H1 (cell line): ENCODE measurements around the gene BCL2L14. TPM values are rescaled to one million over a fixed set of nuclear protein-coding genes. Genes with fewer than 3 reads are reported as not detected.

Experiments
- CTCF ChIA-PET: fragments of 300-600 bp; sonication (Branson Sonifier 250); formaldehyde crosslinking; loops from one replicate; lab custom pipeline; 2021; ENCODE audit not compliant: partially characterized antibody; lab: Charles Lee
- POLR2A ChIA-PET: fragments of 300-600 bp; sonication (Branson Sonifier 250); formaldehyde crosslinking; loops from one replicate; lab custom pipeline; 2021; ENCODE audit warnings: inconsistent platforms; ENCODE audit not compliant: partially characterized antibody; lab: Charles Lee
- DNase-seq, 2 experiments: peaks; one replicate each; pipeline versions ENCODE4 v3.0.0 to v3.0.0-alpha.2; 2010 to 2022; ENCODE audit warnings: low spot score in 2 of 2, low read depth in 1 of 2, mixed read lengths in 1 of 2
- FAIRE-seq: peaks from 2 replicates; lab custom pipeline; 2011; peaks lifted over from hg19 to GRCh38; lab: Jason Lieb, UNC
- H2AFZ ChIP-seq: 2 replicates; pipeline ENCODE4 v1.8.1; 2012; ENCODE audit warnings: low read length, inconsistent platforms
- H2AK5ac ChIP-seq: 2 replicates; pipeline ENCODE4 v1.6.1; 2013; ENCODE audit warnings: low read depth, low read length
- H2BK120ac ChIP-seq: replicated peaks from 2 replicates; pipeline ENCODE3; 2013; ENCODE audit warnings: low read depth, low read length, inconsistent platforms
- H2BK12ac ChIP-seq: 2 replicates; pipeline ENCODE4 v1.6.1; 2013; ENCODE audit warnings: low read depth, low read length
- H2BK15ac ChIP-seq: 2 replicates; pipeline ENCODE4 v1.6.1; 2013; ENCODE audit warnings: low read length
- H2BK20ac ChIP-seq: 2 replicates; pipeline ENCODE4 v1.6.1; 2013; ENCODE audit warnings: low read length
- H2BK5ac ChIP-seq: 2 replicates; pipeline ENCODE4 v1.6.1; 2013; ENCODE audit warnings: low read depth, low read length
- H3K14ac ChIP-seq: 2 replicates; pipeline ENCODE4 v1.6.1; 2013; ENCODE audit warnings: inconsistent platforms; ENCODE audit not compliant: insufficient read length
- H3K18ac ChIP-seq: 2 replicates; pipeline ENCODE4 v1.6.1; 2013; ENCODE audit warnings: low read length; ENCODE audit errors: extremely low read depth
- H3K23ac ChIP-seq: 2 replicates; pipeline ENCODE4 v1.6.1; 2013; ENCODE audit warnings: inconsistent platforms; ENCODE audit not compliant: insufficient read length
- H3K23me2 ChIP-seq: 2 replicates; pipeline ENCODE4 v1.6.1; 2013; ENCODE audit warnings: low read depth, low read length
- H3K27ac ChIP-seq: 2 replicates; pipeline ENCODE4 v1.6.1; 2011; ENCODE audit warnings: low read depth, low read length, inconsistent platforms
- H3K27me3 ChIP-seq, 4 experiments: replicated peaks in 1 of 4; 1 replicate in 1 of 4; 2 replicates in 3 of 4; pipeline versions ENCODE4 v1.6.1 to v1.8.1; 2011 to 2013; ENCODE audit warnings: low read length in 3 of 4, mild to moderate bottlenecking in 3 of 4, inconsistent platforms in 2 of 4, mixed read lengths in 2 of 4, moderate library complexity in 1 of 4; ENCODE audit not compliant: control insufficient read depth in 3 of 4, insufficient read depth in 3 of 4; ENCODE audit errors: extremely low read depth in 1 of 4
- H3K36me3 ChIP-seq, 4 experiments: 2 replicates each; pipeline versions ENCODE4 v1.6.1 to v1.8.1; 2011 to 2013; ENCODE audit warnings: mild to moderate bottlenecking in 4 of 4, low read length in 3 of 4, moderate library complexity in 2 of 4, control low read depth in 1 of 4, inconsistent platforms in 1 of 4; ENCODE audit not compliant: insufficient read depth in 4 of 4, control insufficient read depth in 2 of 4
- H3K4ac ChIP-seq: replicated peaks from 2 replicates; pipeline ENCODE3; 2013; ENCODE audit warnings: low read length, low read depth, mixed read lengths, inconsistent platforms; ENCODE audit not compliant: insufficient read length
- H3K4me1 ChIP-seq, 4 experiments: replicated peaks in 1 of 4; 1 replicate in 1 of 4; 2 replicates in 3 of 4; pipeline versions ENCODE4 v1.6.1 to v1.8.1; 2011 to 2013; ENCODE audit warnings: low read length in 3 of 4, inconsistent platforms in 2 of 4, mixed read lengths in 1 of 4; ENCODE audit not compliant: insufficient read depth in 4 of 4, control insufficient read depth in 3 of 4
- H3K4me2 ChIP-seq, 2 experiments: 2 replicates each; pipeline versions ENCODE4 v1.6.1 to v1.8.1; 2011 to 2013; ENCODE audit warnings: low read depth in 2 of 2, low read length in 2 of 2, control low read depth in 1 of 2, inconsistent platforms in 1 of 2, mild to moderate bottlenecking in 1 of 2; ENCODE audit not compliant: insufficient read depth in 1 of 2
- H3K4me3 ChIP-seq, 4 experiments: fragments of 200-600, 300-600 bp in 1 of 4; sonication (generic), shearing (Covaris generic), sonication (Bioruptor Twin) in 1 of 4; 2 replicates each; pipeline versions ENCODE4 v1.5.1 to v1.8.1; 2011 to 2016; ENCODE audit warnings: low read length in 4 of 4, low read depth in 3 of 4, control low read depth in 2 of 4, inconsistent platforms in 2 of 4, mild to moderate bottlenecking in 2 of 4, mixed read lengths in 1 of 4, moderate library complexity in 1 of 4; ENCODE audit not compliant: insufficient read depth in 2 of 4; ENCODE audit errors: extremely low read depth in 1 of 4
- H3K56ac ChIP-seq: replicated peaks from 2 replicates; pipeline ENCODE3; 2013; ENCODE audit warnings: low read depth, mild to moderate bottlenecking, mixed read lengths, low read length, inconsistent platforms; ENCODE audit not compliant: insufficient read length
- H3K79me1 ChIP-seq: 2 replicates; pipeline ENCODE4 v1.6.1; 2013; ENCODE audit warnings: low read depth, low read length, control low read depth
- H3K79me2 ChIP-seq, 2 experiments: 2 replicates each; pipeline versions ENCODE4 v1.6.1 to v1.8.1; 2012 to 2013; ENCODE audit warnings: low read length in 2 of 2, mild to moderate bottlenecking in 2 of 2, inconsistent platforms in 1 of 2; ENCODE audit not compliant: insufficient read depth in 2 of 2, control insufficient read depth in 1 of 2
- H3K9ac ChIP-seq, 4 experiments: replicated peaks in 1 of 4; 1 replicate in 1 of 4; 2 replicates in 3 of 4; pipeline versions ENCODE4 v1.6.1 to v1.8.1; 2011 to 2013; ENCODE audit warnings: low read depth in 3 of 4, low read length in 3 of 4, control low read depth in 2 of 4, mild to moderate bottlenecking in 2 of 4, moderate library complexity in 2 of 4, inconsistent platforms in 1 of 4; ENCODE audit errors: extremely low read depth in 1 of 4
- H3K9me3 ChIP-seq, 2 experiments: 2 replicates each; pipeline versions ENCODE4 v1.6.1 to v1.8.1; 2012 to 2013; ENCODE audit warnings: mild to moderate bottlenecking in 2 of 2, moderate library complexity in 2 of 2, control low read depth in 1 of 2, inconsistent platforms in 1 of 2, low read depth in 1 of 2, low read length in 1 of 2, mixed read lengths in 1 of 2; ENCODE audit not compliant: insufficient read depth in 2 of 2
- H4K20me1 ChIP-seq, 2 experiments: replicated peaks in 1 of 2; 2 replicates each; pipeline versions ENCODE3 to v1.8.1; 2011 to 2013; ENCODE audit warnings: inconsistent platforms in 2 of 2, low read length in 2 of 2, mild to moderate bottlenecking in 1 of 2; ENCODE audit not compliant: insufficient read depth in 2 of 2, control insufficient read depth in 1 of 2
- H4K5ac ChIP-seq: 2 replicates; pipeline ENCODE4 v1.6.1; 2013; ENCODE audit warnings: low read length, low read depth, mixed read lengths, inconsistent platforms; ENCODE audit not compliant: insufficient read length
- H4K8ac ChIP-seq: 2 replicates; pipeline ENCODE4 v1.8.0; 2013; ENCODE audit warnings: mild to moderate bottlenecking, moderate library complexity, low read length, inconsistent platforms; ENCODE audit not compliant: insufficient read depth; ENCODE audit errors: extremely low read depth
- H4K91ac ChIP-seq: replicated peaks from 2 replicates; pipeline ENCODE3; 2013; ENCODE audit warnings: low read length, mixed read lengths, inconsistent platforms; ENCODE audit not compliant: insufficient read length
- CBX5 ChIP-seq: fragments of 300-800, 300-1000 bp; sonication (generic); IDR thresholded peaks from 2 replicates; pipeline ENCODE4 v1.7.1; 2016; ENCODE audit warnings: antibody characterized with exemption, low read length, low read depth
- CHD1 ChIP-seq: IDR thresholded peaks from 2 replicates; pipeline ENCODE4 v1.6.1; 2012; ENCODE audit warnings: low read depth, low read length, improper control_type of control experiment
- GABPA ChIP-seq: IDR thresholded peaks from 2 replicates; pipeline ENCODE4 v1.6.1; 2011; ENCODE audit warnings: mild to moderate bottlenecking, low read length, moderate library complexity, borderline replicate concordance; ENCODE audit not compliant: insufficient read depth
- RAD21 ChIP-seq, 2 experiments: IDR thresholded peaks in 1 of 2; conservative IDR thresholded peaks in 1 of 2; 2 replicates each; pipeline ENCODE4 v1.6.1; 2011; ENCODE audit warnings: low read depth in 2 of 2, low read length in 2 of 2, improper control_type of control experiment in 1 of 2, inconsistent platforms in 1 of 2, mild to moderate bottlenecking in 1 of 2, moderate library complexity in 1 of 2
- RFX5 ChIP-seq: IDR thresholded peaks from 2 replicates; pipeline ENCODE4 v1.6.1; 2011; ENCODE audit warnings: low read depth, low read length, improper control_type of control experiment, borderline replicate concordance
- WGBS, 2 experiments: shearing (Covaris generic) in 1 of 2; methylation state at CpG; one replicate each; pipeline versions ENCODE4 v1.1.6 to v1.1.7; 2013 to 2015; ENCODE audit warnings: low lambda C conversion rate in 2 of 2, mixed read lengths in 2 of 2, inconsistent platforms in 1 of 2, low coverage in 1 of 2, missing lambda C conversion rate in 1 of 2; ENCODE audit not compliant: insufficient replicate concordance in 2 of 2, insufficient coverage in 1 of 2, insufficient read length in 1 of 2; ENCODE audit errors: extremely low coverage in 1 of 2, missing lambda C conversion rate in 1 of 2; 5-methylcytosine and 5-hydroxymethylcytosine counted together
- polyA plus RNA-seq, 7 experiments: library from polyadenylated mRNA; depleted of rRNA in 3 of 7; stranded (reverse) in 5 of 7; unstranded in 2 of 7; fragments of >200 nt in 5 of 7; fragments of 200-250 nt in 2 of 7; gene quantifications; 1 replicate in 5 of 7; 2 replicates in 1 of 7; 4 replicates in 1 of 7; pipeline versions ENCODE4 v1.2.1 to v1.2.3, GENCODE V29; 2011 to 2013; ENCODE audit warnings: missing spikeins in 2 of 7, mixed read lengths in 2 of 7
- total RNA-seq: library from RNA; stranded (reverse); fragmentation: NEBNext Ultra II Directional; extraction: Animal tissue kit (Norgen Biotek cat#: 25700); gene quantifications from 2 replicates; pipeline ENCODE4 v1.2.1, GENCODE V29; 2021

Gene BCL2L14
- total and polyA plus RNA-seq, 2 of the 8 experiments (the other 6 are each of a cell fraction or from before 2014, with no cell fraction given), result 0.80 to 2.4 TPM

DNA sequence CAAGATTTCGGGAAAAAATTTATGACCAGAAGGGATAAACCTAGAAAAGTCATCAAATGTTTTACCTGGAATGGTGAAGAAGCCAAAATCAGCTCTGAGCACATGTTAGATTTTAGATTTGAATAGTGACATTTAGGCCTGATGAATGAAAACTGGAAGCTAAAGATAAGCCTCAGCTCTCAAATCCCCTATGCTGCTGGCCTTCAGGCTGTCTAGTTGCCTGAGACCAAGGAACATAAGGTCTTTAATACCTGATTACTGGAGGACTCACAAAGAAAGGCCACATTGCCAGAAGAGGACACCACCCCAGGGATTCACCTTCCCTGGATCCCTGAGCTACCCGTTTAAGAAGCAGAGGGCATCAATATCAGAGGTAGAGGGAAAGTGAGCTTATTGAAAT, 56.6 kb downstream of the BCL2L14 start:
- peaks cover 8 to 72% (median 38%) of the 10 kb centered on the region in 4 experiments for H3K36me3 ChIP-seq
- H3K27me3 ChIP-seq, result no peaks in the 10 kb centered on the region
- H3K4me2 ChIP-seq, result no peak overlapping the region
- no peak overlapping the region for H4K5ac ChIP-seq
- H4K8ac ChIP-seq, result no peak overlapping the region
- no peak overlapping the region for H2AK5ac ChIP-seq
- no peak overlapping the region for H4K91ac ChIP-seq
- H3K23ac ChIP-seq, result no peak overlapping the region
- no peak for FAIRE-seq
- ChIA-PET CTCF (interaction anchor here (0.6 to 1.7 kb wide), 4 partner anchors 14 to 817 kb away, joined by 3 to 7 read pairs (median 3); no protein-coding TSS in a partner anchor), POLR2A (interaction anchor here (1.0 to 1.7 kb wide), 2 partner anchors 140 to 197 kb away, joined by 3 to 4 read pairs; partner anchors contain the start of gene LRP6)
- no peak for DNase-seq
- H3K4me3 ChIP-seq, result no peak overlapping the region
- no peak overlapping the region for H2BK120ac ChIP-seq
- H2BK5ac ChIP-seq, result no peak overlapping the region
- no peak overlapping the region for H2BK20ac ChIP-seq
- no peaks in the 10 kb centered on the region for H3K4me1 ChIP-seq
- H3K23me2 ChIP-seq, result no peaks in the 10 kb centered on the region
- no peak overlapping the region for H3K56ac ChIP-seq
- no peak for TF ChIP-seq CBX5
- no peak for TF ChIP-seq GABPA
- TF ChIP-seq RFX5, result no peak
- no peak for TF ChIP-seq RAD21 (IDR thresholded peaks at IDR 0.05 in 1 of 2, conservative IDR thresholded peaks at IDR 0.05 in 1 of 2; ENCODE audit: low read depth in 2 of 2, low read length in 2 of 2)
- TF ChIP-seq CHD1, result no peak
- no peak overlapping the region for H2BK15ac ChIP-seq
- no peak overlapping the region for H3K14ac ChIP-seq
- no peak overlapping the region for H2AFZ ChIP-seq
- H3K18ac ChIP-seq, result no peak overlapping the region
- H3K79me1 ChIP-seq, result no peaks in the 10 kb centered on the region; the same call in 1 of the 2 replicates
- H3K79me2 ChIP-seq, result no peaks in the 10 kb centered on the region
- H3K9ac ChIP-seq, result no peak overlapping the region
- H2BK12ac ChIP-seq, result no peak overlapping the region
- no peaks in the 10 kb centered on the region for H3K9me3 ChIP-seq
- no peak overlapping the region for H3K4ac ChIP-seq
- WGBS, 2 experiments, result 87% methylated on average over 2 of the region's 2 CpGs; no CpG with 5 or more reads in 1 of the 2 experiments
- H4K20me1 ChIP-seq, result no peaks in the 10 kb centered on the region
- no peak overlapping the region for H3K27ac ChIP-seq
